Measurements from ENCODE around the gene UCK1. TPM values are rescaled to one million over a fixed set of nuclear protein-coding genes. Genes with fewer than 3 reads are reported as not detected.

Gene UCK1
- total and polyA plus RNA-seq, 2 of the 13 experiments (the other 11 are each of a cell fraction or from before 2014, with no cell fraction given), result 11.0 to 24.1 TPM

DNA sequence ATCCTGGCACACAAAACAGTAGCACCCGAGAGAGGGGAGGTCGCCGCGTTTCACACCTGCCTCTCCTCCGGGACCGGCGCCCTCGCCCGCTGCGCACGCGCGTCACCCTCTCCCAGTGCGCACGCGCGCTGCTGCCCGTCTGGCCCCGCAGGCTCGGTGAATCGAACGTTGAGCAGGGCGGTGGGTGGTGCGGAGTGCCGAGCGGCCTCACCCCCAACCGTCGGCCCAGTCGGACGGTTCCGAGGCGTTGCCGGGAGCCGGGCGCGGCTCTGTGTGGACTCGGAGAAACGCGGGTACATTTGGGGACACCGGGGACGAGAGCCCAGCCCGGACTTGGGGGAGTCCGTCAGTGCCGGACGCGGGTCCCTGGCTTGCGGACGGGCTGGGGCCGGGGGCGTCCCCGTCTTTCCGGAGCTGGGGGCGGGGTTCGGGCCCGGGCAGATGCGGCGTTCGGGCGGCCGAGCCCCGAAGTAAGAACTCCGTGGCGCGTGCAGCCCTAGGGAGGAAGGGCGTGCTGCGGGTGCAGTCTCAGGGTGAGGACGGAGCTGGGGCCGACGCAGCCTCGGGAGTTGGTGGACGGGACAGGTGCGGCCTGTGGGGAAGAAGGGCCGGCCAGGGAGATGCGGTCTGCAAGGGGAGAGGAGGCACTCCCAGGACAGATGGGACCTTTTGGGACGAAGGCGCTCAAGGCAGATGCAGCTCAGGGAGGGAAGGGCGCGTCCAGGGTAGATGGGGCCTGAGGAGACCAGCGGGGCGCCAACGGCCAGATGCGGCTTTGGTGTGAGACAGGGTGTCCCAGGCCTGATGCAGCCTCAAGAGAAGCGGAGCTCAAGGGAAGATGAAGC is 28.1 kb downstream of the UCK1 start, which contains the start of gene POMT1 (continued):
- TF ChIP-seq, protein P1, sequence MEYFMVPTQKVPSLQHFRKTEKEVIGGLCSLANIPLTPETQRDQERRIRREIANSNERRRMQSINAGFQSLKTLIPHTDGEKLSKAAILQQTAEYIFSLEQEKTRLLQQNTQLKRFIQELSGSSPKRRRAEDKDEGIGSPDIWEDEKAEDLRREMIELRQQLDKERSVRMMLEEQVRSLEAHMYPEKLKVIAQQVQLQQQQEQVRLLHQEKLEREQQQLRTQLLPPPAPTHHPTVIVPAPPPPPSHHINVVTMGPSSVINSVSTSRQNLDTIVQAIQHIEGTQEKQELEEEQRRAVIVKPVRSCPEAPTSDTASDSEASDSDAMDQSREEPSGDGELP (IDR thresholded peaks at IDR 0.05; ENCODE audit: borderline replicate concordance, low read depth), result no peak
- TF ChIP-seq FLYWCH1 (CRISPR knock-in tag; IDR thresholded peaks at IDR 0.05), result no peak
- TF ChIP-seq, protein P2, sequence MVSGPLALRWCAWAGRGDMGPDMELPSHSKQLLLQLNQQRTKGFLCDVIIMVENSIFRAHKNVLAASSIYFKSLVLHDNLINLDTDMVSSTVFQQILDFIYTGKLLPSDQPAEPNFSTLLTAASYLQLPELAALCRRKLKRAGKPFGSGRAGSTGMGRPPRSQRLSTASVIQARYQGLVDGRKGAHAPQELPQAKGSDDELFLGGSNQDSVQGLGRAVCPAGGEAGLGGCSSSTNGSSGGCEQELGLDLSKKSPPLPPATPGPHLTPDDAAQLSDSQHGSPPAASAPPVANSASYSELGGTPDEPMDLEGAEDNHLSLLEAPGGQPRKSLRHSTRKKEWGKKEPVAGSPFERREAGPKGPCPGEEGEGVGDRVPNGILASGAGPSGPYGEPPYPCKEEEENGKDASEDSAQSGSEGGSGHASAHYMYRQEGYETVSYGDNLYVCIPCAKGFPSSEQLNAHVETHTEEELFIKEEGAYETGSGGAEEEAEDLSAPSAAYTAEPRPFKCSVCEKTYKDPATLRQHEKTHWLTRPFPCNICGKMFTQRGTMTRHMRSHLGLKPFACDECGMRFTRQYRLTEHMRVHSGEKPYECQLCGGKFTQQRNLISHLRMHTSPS (CRISPR knock-in tag; IDR thresholded peaks at IDR 0.05; ENCODE audit: low read depth), result no peak
- TF ChIP-seq, protein P3, sequence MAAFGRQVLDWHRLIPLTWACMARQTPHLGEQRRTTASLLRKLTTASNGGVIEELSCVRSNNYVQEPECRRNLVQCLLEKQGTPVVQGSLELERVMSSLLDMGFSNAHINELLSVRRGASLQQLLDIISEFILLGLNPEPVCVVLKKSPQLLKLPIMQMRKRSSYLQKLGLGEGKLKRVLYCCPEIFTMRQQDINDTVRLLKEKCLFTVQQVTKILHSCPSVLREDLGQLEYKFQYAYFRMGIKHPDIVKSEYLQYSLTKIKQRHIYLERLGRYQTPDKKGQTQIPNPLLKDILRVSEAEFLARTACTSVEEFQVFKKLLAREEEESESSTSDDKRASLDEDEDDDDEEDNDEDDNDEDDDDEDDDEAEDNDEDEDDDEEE (CRISPR knock-in tag; IDR thresholded peaks at IDR 0.05), result peak; percentile 87; the same call in 1 of the 2 replicates
- no peak for TF ChIP-seq ZNF3 (CRISPR knock-in tag; IDR thresholded peaks at IDR 0.05)
- TF ChIP-seq, protein P4, sequence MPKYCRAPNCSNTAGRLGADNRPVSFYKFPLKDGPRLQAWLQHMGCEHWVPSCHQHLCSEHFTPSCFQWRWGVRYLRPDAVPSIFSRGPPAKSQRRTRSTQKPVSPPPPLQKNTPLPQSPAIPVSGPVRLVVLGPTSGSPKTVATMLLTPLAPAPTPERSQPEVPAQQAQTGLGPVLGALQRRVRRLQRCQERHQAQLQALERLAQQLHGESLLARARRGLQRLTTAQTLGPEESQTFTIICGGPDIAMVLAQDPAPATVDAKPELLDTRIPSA (CRISPR knock-in tag; IDR thresholded peaks at IDR 0.05; ENCODE audit: borderline replicate concordance), result 0 out of 2 replicates have a peak, but pooled peaks have one; percentile 39
- no peak for TF ChIP-seq HOXA7 (CRISPR knock-in tag; IDR thresholded peaks at IDR 0.05)
- TF ChIP-seq HMG20B (CRISPR knock-in tag; conservative IDR thresholded peaks at IDR 0.05), result 0 out of 2 replicates have a peak, but pooled peaks have one; percentile 44
- TF ChIP-seq ISX (CRISPR knock-in tag; conservative IDR thresholded peaks at IDR 0.05), result no peak
- 0 out of 2 replicates have a peak, but pooled peaks have one; percentile 71 for TF ChIP-seq ZNF34 (CRISPR knock-in tag; IDR thresholded peaks at IDR 0.05; ENCODE audit: borderline replicate concordance)
- no peak for TF ChIP-seq ZNF496 (CRISPR knock-in tag; IDR thresholded peaks at IDR 0.05; ENCODE audit: insufficient replicate concordance)
- TF ChIP-seq ZNF230 (CRISPR knock-in tag; IDR thresholded peaks at IDR 0.05), result no peak
- peak; percentile 76 for TF ChIP-seq YY1 (IDR thresholded peaks at IDR 0.05; ENCODE audit: insufficient read depth, insufficient replicate concordance, low read depth, low read length)
- peak; percentile 60; the same call in 1 of the 2 replicates for TF ChIP-seq MAZ (IDR thresholded peaks at IDR 0.05; ENCODE audit: borderline replicate concordance, low read depth, low read length)
- peak; percentile 24; the same call in 1 of the 2 replicates for TF ChIP-seq MAZ (CRISPR knock-in tag; IDR thresholded peaks at IDR 0.05; ENCODE audit: low read depth)
- TF ChIP-seq ZSCAN9 (CRISPR knock-in tag; IDR thresholded peaks at IDR 0.05; ENCODE audit: borderline replicate concordance), result peak; percentile 60; the same call in 1 of the 2 replicates
- no peak for TF ChIP-seq HNF4G (IDR thresholded peaks at IDR 0.05; ENCODE audit: borderline replicate concordance, low read depth, low read length)
- TF ChIP-seq HNF4G (CRISPR knock-in tag; IDR thresholded peaks at IDR 0.05; ENCODE audit: borderline replicate concordance, low read depth), result peak; percentile 71; the same call in 1 of the 2 replicates
- peak; percentile 100 for TF ChIP-seq KDM2A (CRISPR knock-in tag; IDR thresholded peaks at IDR 0.05; ENCODE audit: borderline replicate concordance, low read depth)
- TF ChIP-seq, protein P5, sequence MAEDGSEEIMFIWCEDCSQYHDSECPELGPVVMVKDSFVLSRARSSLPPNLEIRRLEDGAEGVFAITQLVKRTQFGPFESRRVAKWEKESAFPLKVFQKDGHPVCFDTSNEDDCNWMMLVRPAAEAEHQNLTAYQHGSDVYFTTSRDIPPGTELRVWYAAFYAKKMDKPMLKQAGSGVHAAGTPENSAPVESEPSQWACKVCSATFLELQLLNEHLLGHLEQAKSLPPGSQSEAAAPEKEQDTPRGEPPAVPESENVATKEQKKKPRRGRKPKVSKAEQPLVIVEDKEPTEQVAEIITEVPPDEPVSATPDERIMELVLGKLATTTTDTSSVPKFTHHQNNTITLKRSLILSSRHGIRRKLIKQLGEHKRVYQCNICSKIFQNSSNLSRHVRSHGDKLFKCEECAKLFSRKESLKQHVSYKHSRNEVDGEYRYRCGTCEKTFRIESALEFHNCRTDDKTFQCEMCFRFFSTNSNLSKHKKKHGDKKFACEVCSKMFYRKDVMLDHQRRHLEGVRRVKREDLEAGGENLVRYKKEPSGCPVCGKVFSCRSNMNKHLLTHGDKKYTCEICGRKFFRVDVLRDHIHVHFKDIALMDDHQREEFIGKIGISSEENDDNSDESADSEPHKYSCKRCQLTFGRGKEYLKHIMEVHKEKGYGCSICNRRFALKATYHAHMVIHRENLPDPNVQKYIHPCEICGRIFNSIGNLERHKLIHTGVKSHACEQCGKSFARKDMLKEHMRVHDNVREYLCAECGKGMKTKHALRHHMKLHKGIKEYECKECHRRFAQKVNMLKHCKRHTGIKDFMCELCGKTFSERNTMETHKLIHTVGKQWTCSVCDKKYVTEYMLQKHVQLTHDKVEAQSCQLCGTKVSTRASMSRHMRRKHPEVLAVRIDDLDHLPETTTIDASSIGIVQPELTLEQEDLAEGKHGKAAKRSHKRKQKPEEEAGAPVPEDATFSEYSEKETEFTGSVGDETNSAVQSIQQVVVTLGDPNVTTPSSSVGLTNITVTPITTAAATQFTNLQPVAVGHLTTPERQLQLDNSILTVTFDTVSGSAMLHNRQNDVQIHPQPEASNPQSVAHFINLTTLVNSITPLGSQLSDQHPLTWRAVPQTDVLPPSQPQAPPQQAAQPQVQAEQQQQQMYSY (CRISPR knock-in tag; IDR thresholded peaks at IDR 0.05), result peak; percentile 63; the same call in 1 of the 2 replicates

Measured in HepG2 (cell line).